IMR-90 (cell line): ENCODE measurements around the gene EPS8. TPM values are rescaled to one million over a fixed set of nuclear protein-coding genes. Genes with fewer than 3 reads are reported as not detected.

Source experiments
- ATAC-seq: fragments of 200-7000 bp; cut with Tn5 transposase; 2 replicates; pipeline ENCODE4 v1.9.1; 2020; ENCODE audit warnings: low read depth, mild to moderate bottlenecking, moderate library complexity
- BruUV-seq: library from RNA; stranded (reverse); fragments of 400-500 nt; replicated peaks from 2 replicates; lab custom pipeline; 2021; lab: Mats Ljungman, UMichigan
- CTCF ChIA-PET: fragments of 300-600 bp; formaldehyde crosslinking; extraction: SDS; loops from one replicate; lab custom pipeline; 2021; ENCODE audit warnings: antibody characterized with exemption; lab: Yijun Ruan, JAX
- POLR2A ChIA-PET: fragments of 300-600 bp; sonication (Branson Sonifier 250); formaldehyde crosslinking; loops from one replicate; lab custom pipeline; 2022; ENCODE audit warnings: antibody characterized with exemption; ENCODE audit not compliant: unreplicated experiment; lab: Charles Lee
- DNase-seq: peaks from one replicate; pipeline ENCODE4 v3.0.0; 2013
- H2AFZ ChIP-seq: replicated peaks from 2 replicates; pipeline ENCODE3; 2013; ENCODE audit warnings: low read length, mild to moderate bottlenecking; ENCODE audit not compliant: poor library complexity
- H2AK5ac ChIP-seq: 2 replicates; pipeline ENCODE4 v1.6.1; 2013; ENCODE audit warnings: low read depth, low read length, inconsistent platforms
- H2AK9ac ChIP-seq: replicated peaks from 2 replicates; pipeline ENCODE3; 2013; ENCODE audit warnings: mild to moderate bottlenecking, low read depth, low read length, moderate library complexity; ENCODE audit not compliant: poor library complexity
- H2BK120ac ChIP-seq: 2 replicates; pipeline ENCODE4 v1.6.1; 2013; ENCODE audit warnings: low read depth, low read length, inconsistent platforms
- H2BK15ac ChIP-seq: 3 replicates; pipeline ENCODE4 v1.6.1; 2013; ENCODE audit warnings: low read depth, low read length, inconsistent platforms
- H2BK20ac ChIP-seq: 2 replicates; pipeline ENCODE4 v1.6.1; 2013; ENCODE audit warnings: low read depth, mild to moderate bottlenecking, inconsistent platforms, low read length, moderate library complexity
- H2BK5ac ChIP-seq: 2 replicates; pipeline ENCODE4 v1.6.1; 2013; ENCODE audit warnings: mild to moderate bottlenecking, low read depth, low read length, inconsistent platforms; ENCODE audit not compliant: poor library complexity, severe bottlenecking
- H3K14ac ChIP-seq: replicated peaks from 2 replicates; pipeline ENCODE4 v1.6.1; 2013; ENCODE audit warnings: low read depth, low read length, inconsistent platforms
- H3K18ac ChIP-seq: 2 replicates; pipeline ENCODE4 v1.6.1; 2013; ENCODE audit warnings: low read depth, low read length, control low read depth
- H3K23ac ChIP-seq: 2 replicates; pipeline ENCODE4 v1.6.1; 2013; ENCODE audit warnings: low read depth, low read length, inconsistent platforms
- H3K27ac ChIP-seq: 2 replicates; pipeline ENCODE4 v1.5.1; 2013; ENCODE audit warnings: mild to moderate bottlenecking, control low read depth, low read length; ENCODE audit not compliant: insufficient read depth
- H3K27me3 ChIP-seq: 2 replicates; pipeline ENCODE4 v1.6.1; 2013; ENCODE audit warnings: low read length; ENCODE audit not compliant: control insufficient read depth, insufficient read depth
- H3K36me3 ChIP-seq: 2 replicates; pipeline ENCODE4 v1.6.1; 2013; ENCODE audit warnings: low read length, mixed read lengths; ENCODE audit not compliant: control insufficient read depth, insufficient read depth
- H3K4ac ChIP-seq: 2 replicates; pipeline ENCODE4 v1.6.1; 2013; ENCODE audit warnings: low read depth, low read length, inconsistent platforms
- H3K4me1 ChIP-seq: 2 replicates; pipeline ENCODE4 v1.6.1; 2013; ENCODE audit warnings: low read length, mixed read lengths; ENCODE audit not compliant: control insufficient read depth, insufficient read depth
- H3K4me2 ChIP-seq: 2 replicates; pipeline ENCODE4 v1.6.1; 2013; ENCODE audit warnings: low read depth, mild to moderate bottlenecking, control low read depth, low read length, moderate library complexity
- H3K4me3 ChIP-seq: 2 replicates; pipeline ENCODE4 v1.5.1; 2013; ENCODE audit warnings: low read depth, mild to moderate bottlenecking, control low read depth, low read length, moderate library complexity; ENCODE audit not compliant: insufficient read depth
- H3K56ac ChIP-seq: 2 replicates; pipeline ENCODE4 v1.6.1; 2013; ENCODE audit warnings: low read length, inconsistent platforms; ENCODE audit not compliant: insufficient read depth; ENCODE audit errors: extremely low read depth
- H3K79me1 ChIP-seq, 2 experiments: 2 replicates each; pipeline ENCODE4 v1.6.1; 2013; ENCODE audit warnings: low read length in 2 of 2, inconsistent platforms in 1 of 2, low read depth in 1 of 2
- H3K9ac ChIP-seq: 2 replicates; pipeline ENCODE4 v1.6.1; 2013; ENCODE audit warnings: low read depth, low read length, control low read depth
- H3K9me1 ChIP-seq: 2 replicates; pipeline ENCODE4 v1.6.1; 2013; ENCODE audit warnings: low read length, inconsistent platforms; ENCODE audit not compliant: insufficient read depth
- H3K9me3 ChIP-seq: 2 replicates; pipeline ENCODE4 v1.6.1; 2013; ENCODE audit warnings: low read length; ENCODE audit not compliant: control insufficient read depth, insufficient read depth
- H4K20me1 ChIP-seq: 2 replicates; pipeline ENCODE4 v1.6.1; 2013; ENCODE audit warnings: low read length, inconsistent platforms; ENCODE audit not compliant: insufficient read depth
- H4K5ac ChIP-seq: 2 replicates; pipeline ENCODE4 v1.6.1; 2013; ENCODE audit warnings: mild to moderate bottlenecking, low read depth, low read length, control low read depth
- H4K8ac ChIP-seq, 2 experiments: 2 replicates each; pipeline ENCODE4 v1.6.1; 2013; ENCODE audit warnings: low read depth in 2 of 2, low read length in 2 of 2, control low read depth in 1 of 2, inconsistent platforms in 1 of 2
- H4K91ac ChIP-seq: 2 replicates; pipeline ENCODE4 v1.6.1; 2013; ENCODE audit warnings: low read depth, low read length, inconsistent platforms; ENCODE audit not compliant: insufficient read depth
- BHLHE40 ChIP-seq: fragments of 150-350 bp; IDR thresholded peaks from 2 replicates; pipeline ENCODE4 v1.6.1; 2016; ENCODE audit warnings: mild to moderate bottlenecking, low read depth, low read length
- CHD1 ChIP-seq: IDR thresholded peaks from 2 replicates; pipeline ENCODE4 v1.6.1; 2012; ENCODE audit warnings: low read depth, low read length, improper control_type of control experiment
- FOS ChIP-seq: fragments of 150-350 bp; IDR thresholded peaks from 2 replicates; pipeline ENCODE4 v1.6.1; 2016; ENCODE audit warnings: low read depth, low read length
- WGBS, 2 experiments: methylation state at CpG; one replicate each; pipeline versions ENCODE4 v1.1.5 to v1.1.7; 2013; ENCODE audit warnings: missing lambda C conversion rate in 2 of 2; ENCODE audit not compliant: insufficient read length in 1 of 2; ENCODE audit errors: extremely low coverage in 2 of 2; 5-methylcytosine and 5-hydroxymethylcytosine counted together
- dilution Hi-C: fragments of 300-500 bp; cut with HindIII; formaldehyde crosslinking; loops from one replicate; pipeline ENCODE4 v1.14.3; 2018; ENCODE audit warnings: low sequenced_read_pairs; ENCODE audit not compliant: unreplicated experiment
- in situ Hi-C: fragments of 300-500 bp; cut with MboI; formaldehyde crosslinking; loops from 3 replicates; pipeline ENCODE4 v1.14.3; 2019; ENCODE audit warnings: low sequenced_read_pairs, inconsistent platforms, mixed read lengths
- intact Hi-C: fragments of 100-400 bp; cut with micrococcal nuclease; formaldehyde crosslinking; loops from 2 replicates; pipeline ENCODE4 v1.10.0; 2022
- polyA plus RNA-seq, 3 experiments: library from polyadenylated mRNA; depleted of rRNA; stranded (reverse); fragments of >200 nt; gene quantifications; 2 replicates each; pipeline ENCODE4 v1.2.3, GENCODE V29; 2012; ENCODE audit warnings: low replicate concordance in 1 of 3
- total RNA-seq: library from RNA; depleted of rRNA; stranded (reverse); fragments of >200 nt; gene quantifications from 2 replicates; pipeline ENCODE4 v1.2.3, GENCODE V29; 2012

Gene EPS8
- total and polyA plus RNA-seq, 2 of the 4 experiments (the other 2 are of a cell fraction) = 45.1 to 104 TPM

GRCh38 chr12:15827136-15827535 is 37.9 kb upstream of the EPS8 start:
- no peak overlapping the region for H4K8ac ChIP-seq
- in situ Hi-C loops = no loop called here

More at GRCh38 chr12:15827136-15827535, 37.9 kb upstream of the EPS8 start:
- H3K4ac ChIP-seq = no peak overlapping the region
- no peak overlapping the region for H3K14ac ChIP-seq
- no peak overlapping the region for H3K27ac ChIP-seq
- ChIA-PET POLR2A (interaction anchor here (0.7 kb wide), 1 partner anchor 15 kb away, joined by 3 read pairs; no protein-coding TSS in a partner anchor), CTCF (no interaction called here)
- H4K91ac ChIP-seq = no peak overlapping the region
- H4K20me1 ChIP-seq = no peaks in the 10 kb centered on the region
- H3K79me1 ChIP-seq = no peaks in the 10 kb centered on the region; a peak in 1 of 4 replicates
- H2BK15ac ChIP-seq = no peak overlapping the region
- H3K9me3 ChIP-seq = no peaks in the 10 kb centered on the region
- H3K9me1 ChIP-seq = peaks cover 7% of the 10 kb centered on the region; the same call in 1 of the 2 replicates
- TF ChIP-seq BHLHE40 (no peak), FOS (no peak), CHD1 (no peak)
- no peak overlapping the region for H3K18ac ChIP-seq
- H2AK5ac ChIP-seq = no peak overlapping the region
- no peak overlapping the region for H2AK9ac ChIP-seq
- no peak overlapping the region for H3K23ac ChIP-seq
- H3K36me3 ChIP-seq = no peaks in the 10 kb centered on the region
- peaks cover 3% of the 10 kb centered on the region; the same call in 1 of the 2 replicates for H3K4me1 ChIP-seq
- H3K9ac ChIP-seq = no peak overlapping the region
- no peaks in the 10 kb centered on the region for H3K27me3 ChIP-seq
- H3K56ac ChIP-seq = no peak overlapping the region
- WGBS, 2 experiments = no CpG with 5 or more reads among the region's 1 CpG
- H2BK120ac ChIP-seq = no peak overlapping the region
- no TSS peak for BruUV-seq
- H4K5ac ChIP-seq = no peak overlapping the region
- H2BK5ac ChIP-seq = no peak overlapping the region
- DNase-seq = no peak
- intact Hi-C loops (loop anchor here (2.0 kb wide), 1 partner anchor 16 kb away; no protein-coding TSS in a partner anchor), dilution Hi-C loops (loop anchor here (25.0 kb wide), 1 partner anchor 215 kb away; no protein-coding TSS in a partner anchor)
- no peak overlapping the region for H2AFZ ChIP-seq
- H3K4me3 ChIP-seq = no peak overlapping the region
- H3K4me2 ChIP-seq = no peak overlapping the region
- H2BK20ac ChIP-seq = no peak overlapping the region
- ATAC-seq = no peak
